IMR-90 (cell line): ENCODE measurements around the gene AFDN. TPM values are rescaled to one million over a fixed set of nuclear protein-coding genes. Genes with fewer than 3 reads are reported as not detected.

ENCODE experiments used
- ATAC-seq: fragments of 200-7000 bp; cut with Tn5 transposase; 2 replicates; pipeline ENCODE4 v1.9.1; 2020; ENCODE audit warnings: low read depth, mild to moderate bottlenecking, moderate library complexity
- BruUV-seq: library from RNA; stranded (reverse); fragments of 400-500 nt; replicated peaks from 2 replicates; lab custom pipeline; 2021; lab: Mats Ljungman, UMichigan
- CTCF ChIA-PET: fragments of 300-600 bp; formaldehyde crosslinking; extraction: SDS; loops from one replicate; lab custom pipeline; 2021; ENCODE audit warnings: antibody characterized with exemption; lab: Yijun Ruan, JAX
- POLR2A ChIA-PET: fragments of 300-600 bp; sonication (Branson Sonifier 250); formaldehyde crosslinking; loops from one replicate; lab custom pipeline; 2022; ENCODE audit warnings: antibody characterized with exemption; ENCODE audit not compliant: unreplicated experiment; lab: Charles Lee
- DNase-seq: peaks from one replicate; pipeline ENCODE4 v3.0.0; 2013
- H2AFZ ChIP-seq: replicated peaks from 2 replicates; pipeline ENCODE3; 2013; ENCODE audit warnings: low read length, mild to moderate bottlenecking; ENCODE audit not compliant: poor library complexity
- H2AK5ac ChIP-seq: 2 replicates; pipeline ENCODE4 v1.6.1; 2013; ENCODE audit warnings: low read depth, low read length, inconsistent platforms
- H2AK9ac ChIP-seq: replicated peaks from 2 replicates; pipeline ENCODE3; 2013; ENCODE audit warnings: mild to moderate bottlenecking, low read depth, low read length, moderate library complexity; ENCODE audit not compliant: poor library complexity
- H2BK120ac ChIP-seq: 2 replicates; pipeline ENCODE4 v1.6.1; 2013; ENCODE audit warnings: low read depth, low read length, inconsistent platforms
- H2BK15ac ChIP-seq: 3 replicates; pipeline ENCODE4 v1.6.1; 2013; ENCODE audit warnings: low read depth, low read length, inconsistent platforms
- H2BK20ac ChIP-seq: 2 replicates; pipeline ENCODE4 v1.6.1; 2013; ENCODE audit warnings: low read depth, mild to moderate bottlenecking, inconsistent platforms, low read length, moderate library complexity
- H2BK5ac ChIP-seq: 2 replicates; pipeline ENCODE4 v1.6.1; 2013; ENCODE audit warnings: mild to moderate bottlenecking, low read depth, low read length, inconsistent platforms; ENCODE audit not compliant: poor library complexity, severe bottlenecking
- H3K14ac ChIP-seq: replicated peaks from 2 replicates; pipeline ENCODE4 v1.6.1; 2013; ENCODE audit warnings: low read depth, low read length, inconsistent platforms
- H3K18ac ChIP-seq: 2 replicates; pipeline ENCODE4 v1.6.1; 2013; ENCODE audit warnings: low read depth, low read length, control low read depth
- H3K23ac ChIP-seq: 2 replicates; pipeline ENCODE4 v1.6.1; 2013; ENCODE audit warnings: low read depth, low read length, inconsistent platforms
- H3K27ac ChIP-seq: 2 replicates; pipeline ENCODE4 v1.5.1; 2013; ENCODE audit warnings: mild to moderate bottlenecking, control low read depth, low read length; ENCODE audit not compliant: insufficient read depth
- H3K27me3 ChIP-seq: 2 replicates; pipeline ENCODE4 v1.6.1; 2013; ENCODE audit warnings: low read length; ENCODE audit not compliant: control insufficient read depth, insufficient read depth
- H3K36me3 ChIP-seq: 2 replicates; pipeline ENCODE4 v1.6.1; 2013; ENCODE audit warnings: low read length, mixed read lengths; ENCODE audit not compliant: control insufficient read depth, insufficient read depth
- H3K4ac ChIP-seq: 2 replicates; pipeline ENCODE4 v1.6.1; 2013; ENCODE audit warnings: low read depth, low read length, inconsistent platforms
- H3K4me1 ChIP-seq: 2 replicates; pipeline ENCODE4 v1.6.1; 2013; ENCODE audit warnings: low read length, mixed read lengths; ENCODE audit not compliant: control insufficient read depth, insufficient read depth
- H3K4me2 ChIP-seq: 2 replicates; pipeline ENCODE4 v1.6.1; 2013; ENCODE audit warnings: low read depth, mild to moderate bottlenecking, control low read depth, low read length, moderate library complexity
- H3K4me3 ChIP-seq: 2 replicates; pipeline ENCODE4 v1.5.1; 2013; ENCODE audit warnings: low read depth, mild to moderate bottlenecking, control low read depth, low read length, moderate library complexity; ENCODE audit not compliant: insufficient read depth
- H3K56ac ChIP-seq: 2 replicates; pipeline ENCODE4 v1.6.1; 2013; ENCODE audit warnings: low read length, inconsistent platforms; ENCODE audit not compliant: insufficient read depth; ENCODE audit errors: extremely low read depth
- H3K79me1 ChIP-seq, 2 experiments: 2 replicates each; pipeline ENCODE4 v1.6.1; 2013; ENCODE audit warnings: low read length in 2 of 2, inconsistent platforms in 1 of 2, low read depth in 1 of 2
- H3K9ac ChIP-seq: 2 replicates; pipeline ENCODE4 v1.6.1; 2013; ENCODE audit warnings: low read depth, low read length, control low read depth
- H3K9me1 ChIP-seq: 2 replicates; pipeline ENCODE4 v1.6.1; 2013; ENCODE audit warnings: low read length, inconsistent platforms; ENCODE audit not compliant: insufficient read depth
- H3K9me3 ChIP-seq: 2 replicates; pipeline ENCODE4 v1.6.1; 2013; ENCODE audit warnings: low read length; ENCODE audit not compliant: control insufficient read depth, insufficient read depth
- H4K20me1 ChIP-seq: 2 replicates; pipeline ENCODE4 v1.6.1; 2013; ENCODE audit warnings: low read length, inconsistent platforms; ENCODE audit not compliant: insufficient read depth
- H4K5ac ChIP-seq: 2 replicates; pipeline ENCODE4 v1.6.1; 2013; ENCODE audit warnings: mild to moderate bottlenecking, low read depth, low read length, control low read depth
- H4K8ac ChIP-seq, 2 experiments: 2 replicates each; pipeline ENCODE4 v1.6.1; 2013; ENCODE audit warnings: low read depth in 2 of 2, low read length in 2 of 2, control low read depth in 1 of 2, inconsistent platforms in 1 of 2
- H4K91ac ChIP-seq: 2 replicates; pipeline ENCODE4 v1.6.1; 2013; ENCODE audit warnings: low read depth, low read length, inconsistent platforms; ENCODE audit not compliant: insufficient read depth
- FOS ChIP-seq: fragments of 150-350 bp; IDR thresholded peaks from 2 replicates; pipeline ENCODE4 v1.6.1; 2016; ENCODE audit warnings: low read depth, low read length
- USF2 ChIP-seq: fragments of 150-350 bp; IDR thresholded peaks from 2 replicates; pipeline ENCODE4 v1.6.1; 2017; ENCODE audit warnings: mild to moderate bottlenecking, antibody characterized with exemption, low read length, low read depth
- WGBS, 2 experiments: methylation state at CpG; one replicate each; pipeline versions ENCODE4 v1.1.5 to v1.1.7; 2013; ENCODE audit warnings: missing lambda C conversion rate in 2 of 2; ENCODE audit not compliant: insufficient read length in 1 of 2; ENCODE audit errors: extremely low coverage in 2 of 2; 5-methylcytosine and 5-hydroxymethylcytosine counted together
- dilution Hi-C: fragments of 300-500 bp; cut with HindIII; formaldehyde crosslinking; loops from one replicate; pipeline ENCODE4 v1.14.3; 2018; ENCODE audit warnings: low sequenced_read_pairs; ENCODE audit not compliant: unreplicated experiment
- in situ Hi-C: fragments of 300-500 bp; cut with MboI; formaldehyde crosslinking; loops from 3 replicates; pipeline ENCODE4 v1.14.3; 2019; ENCODE audit warnings: low sequenced_read_pairs, inconsistent platforms, mixed read lengths
- intact Hi-C: fragments of 100-400 bp; cut with micrococcal nuclease; formaldehyde crosslinking; loops from 2 replicates; pipeline ENCODE4 v1.10.0; 2022
- polyA plus RNA-seq, 3 experiments: library from polyadenylated mRNA; depleted of rRNA; stranded (reverse); fragments of >200 nt; gene quantifications; 2 replicates each; pipeline ENCODE4 v1.2.3, GENCODE V29; 2012; ENCODE audit warnings: low replicate concordance in 1 of 3
- total RNA-seq: library from RNA; depleted of rRNA; stranded (reverse); fragments of >200 nt; gene quantifications from 2 replicates; pipeline ENCODE4 v1.2.3, GENCODE V29; 2012

Gene AFDN
- total and polyA plus RNA-seq, 2 of the 4 experiments (the other 2 are of a cell fraction) = 11.6 to 20.8 TPM

- CTCF ChIA-PET = no interaction called here
- H3K4me2 ChIP-seq = no peak overlapping the region
Observed at GRCh38 chr6:167913699-167914098, 87.0 kb downstream of the AFDN start.

More at GRCh38 chr6:167913699-167914098, 87.0 kb downstream of the AFDN start:
- DNase-seq (no peak), ATAC-seq (no peak)
- intact Hi-C loops (no loop called here), in situ Hi-C loops (loop anchor here (25.0 kb wide), 1 partner anchor 974 kb away; no protein-coding TSS in a partner anchor), dilution Hi-C loops (no loop called here)
- H3K9me3 ChIP-seq = no peaks in the 10 kb centered on the region
- H2BK5ac ChIP-seq = no peak overlapping the region
- H4K5ac ChIP-seq = no peak overlapping the region
- no peaks in the 10 kb centered on the region for H3K27me3 ChIP-seq
- POLR2A ChIA-PET = no interaction called here
- H3K4ac ChIP-seq = no peak overlapping the region
- H3K9ac ChIP-seq = no peak overlapping the region
- H3K4me3 ChIP-seq = no peak overlapping the region
- H2BK15ac ChIP-seq = no peak overlapping the region
- no peak overlapping the region for H2AK9ac ChIP-seq
- BruUV-seq = TSS peak; percentile 34
- no peak overlapping the region for H3K14ac ChIP-seq
- H3K36me3 ChIP-seq = peaks cover 13% of the 10 kb centered on the region
- H4K91ac ChIP-seq = no peak overlapping the region
- no peaks in the 10 kb centered on the region for H3K4me1 ChIP-seq
- TF ChIP-seq USF2 (no peak), FOS (no peak)
- no peaks in the 10 kb centered on the region for H3K79me1 ChIP-seq
- no peak overlapping the region for H2BK20ac ChIP-seq
- H3K18ac ChIP-seq = no peak overlapping the region
- no peak overlapping the region for H4K8ac ChIP-seq
- no peak overlapping the region for H3K23ac ChIP-seq
- no peak overlapping the region for H2AFZ ChIP-seq
- H3K56ac ChIP-seq = no peak overlapping the region
- WGBS, 2 experiments = no CpG with 5 or more reads among the region's 3 CpGs
- no peaks in the 10 kb centered on the region for H3K9me1 ChIP-seq
- no peak overlapping the region for H2AK5ac ChIP-seq
- no peak overlapping the region for H3K27ac ChIP-seq
- no peak overlapping the region for H2BK120ac ChIP-seq
- no peaks in the 10 kb centered on the region for H4K20me1 ChIP-seq
